Calu3 (cell line): ENCODE data around the gene ARL6IP1. TPM values are rescaled to one million over a fixed set of nuclear protein-coding genes. Genes with fewer than 3 reads are reported as not detected.
A peak's percentile ranks its signal among the peaks of the same experiment; 100 is the strongest.

ENCODE experiments used
- Bru-seq: library from RNA; stranded (reverse); fragments of 400-500 nt; gene quantifications from one replicate; lab custom pipeline; 2021; lab: Mats Ljungman, UMichigan
- BruChase-seq, 2 experiments: library from RNA; stranded (reverse); fragments of 400-500 nt; gene quantifications; one replicate each; lab custom pipeline; 2021; lab: Mats Ljungman, UMichigan
- BruUV-seq: library from RNA; stranded (reverse); fragments of 400-500 nt; replicated peaks from 2 replicates; lab custom pipeline; 2021; lab: Mats Ljungman, UMichigan
- CTCF ChIA-PET: fragments of 300-600 bp; sonication (Branson Sonifier 250); formaldehyde crosslinking; loops from one replicate; lab custom pipeline; 2022; ENCODE audit warnings: antibody characterized with exemption; lab: Charles Lee
- DNase-seq: peaks from one replicate; pipeline ENCODE4 v3.0.0; 2022
- H3K27ac Mint-ChIP-seq: one replicate; pipeline ENCODE4 v1.8.0; 2022; ENCODE audit warnings: mixed read lengths; ENCODE audit not compliant: unreplicated experiment
- H3K27me3 Mint-ChIP-seq: one replicate; pipeline ENCODE4 v1.8.0; 2022; ENCODE audit warnings: mixed read lengths; ENCODE audit not compliant: unreplicated experiment
- H3K36me3 Mint-ChIP-seq: one replicate; pipeline ENCODE4 v1.8.0; 2022; ENCODE audit warnings: mild to moderate bottlenecking, moderate library complexity, mixed read lengths; ENCODE audit not compliant: insufficient read depth, unreplicated experiment
- H3K4me1 Mint-ChIP-seq: one replicate; pipeline ENCODE4 v1.8.0; 2022; ENCODE audit warnings: mild to moderate bottlenecking, low read depth, mixed read lengths; ENCODE audit not compliant: unreplicated experiment
- H3K4me3 Mint-ChIP-seq: one replicate; pipeline ENCODE4 v1.8.0; 2022; ENCODE audit warnings: mild to moderate bottlenecking, low read depth, moderate library complexity, mixed read lengths; ENCODE audit not compliant: unreplicated experiment
- H3K9me3 Mint-ChIP-seq: one replicate; pipeline ENCODE4 v1.8.0; 2022; ENCODE audit warnings: low read depth, mixed read lengths; ENCODE audit not compliant: unreplicated experiment
- intact Hi-C: fragments of 100-400 bp; cut with micrococcal nuclease; formaldehyde crosslinking; loops from one replicate; pipeline ENCODE4 v1.10.0; 2022; ENCODE audit not compliant: unreplicated experiment
- long read RNA-seq: library from polyadenylated mRNA; stranded (forward); transcript quantifications from one replicate; pipeline ENCODE4 v2.0.0, GENCODE V29; 2022
- total RNA-seq: library from RNA; stranded (reverse); gene quantifications from 2 replicates; pipeline ENCODE4 v1.2.3, GENCODE V29; 2022
- TF ChIP-seq, protein P1 (sequence below): fragments of 200-600 bp; IDR thresholded peaks from one replicate; pipeline ENCODE4 v1.8.0; 2022; ENCODE audit warnings: antibody characterized with exemption; ENCODE audit not compliant: unreplicated experiment

ARL6IP1 gene
- 296 and 313 TPM in 2 replicates for total RNA-seq
- percentile 99 among the genes with signal in this experiment for Bru-seq, nascent RNA
- BruChase-seq, experiment 1, labeled RNA remaining after a 6-hour chase, result percentile 100 among the genes with signal in this experiment
- percentile 100 among the genes with signal in this experiment for BruChase-seq, experiment 2, labeled RNA remaining after a 2-hour chase
- long read RNA-seq, transcript ARL6IP1-201 (6 exons, 2,409 nt), result major isoform, 1,159 of 1,217 reads
- long read RNA-seq, partial matches to known transcripts, result 16 of 1,217 reads
- long read RNA-seq, other reads (novel, unspliced or antisense), result 41 of 1,217 reads

DNA sequence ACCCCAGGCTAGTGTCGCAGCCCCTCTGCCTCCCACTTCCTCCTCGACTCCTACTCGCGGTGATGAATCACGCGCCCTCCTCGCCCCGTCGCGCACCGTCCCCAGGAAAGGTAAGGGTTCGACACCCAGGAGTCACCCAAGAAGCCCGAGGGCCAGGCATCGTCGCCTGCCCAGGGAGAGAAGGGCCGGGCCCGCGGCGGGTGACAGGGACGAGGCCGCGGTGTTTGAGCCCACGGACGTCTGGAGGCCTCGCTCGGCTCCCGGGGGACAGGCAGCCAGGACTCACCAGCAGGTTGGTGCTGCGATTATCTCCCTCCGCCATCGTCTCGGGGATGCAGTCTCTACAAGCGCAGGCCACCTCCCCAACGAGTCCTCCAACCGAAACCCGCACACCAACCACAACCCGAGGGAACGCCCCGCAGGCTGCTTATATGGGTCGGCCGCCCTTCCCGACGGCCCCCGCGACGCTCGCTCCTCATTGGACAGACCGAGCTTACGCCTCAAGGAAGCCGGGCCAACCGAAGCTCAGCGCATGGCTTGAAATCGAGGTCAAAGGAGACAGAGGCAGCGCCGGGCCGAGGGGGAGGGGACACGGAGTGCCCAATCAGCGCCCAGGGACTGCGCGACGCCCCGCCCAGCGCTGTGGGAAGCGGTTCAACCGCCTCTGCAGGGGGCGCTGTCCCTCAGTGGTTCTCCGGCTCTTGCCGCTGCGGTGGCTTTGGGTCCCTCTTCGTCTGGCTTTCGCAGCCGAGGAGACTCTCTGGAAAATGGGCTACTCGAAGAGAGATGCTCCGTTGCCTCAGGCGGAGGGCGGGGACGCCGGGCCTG, at the start of gene ARL6IP1:
Gene ARL6IP1, minus strand, starts transcription at position 405 of the 828 bp plus-strand sequence. Its CDS starts 83 bp downstream, at position 322.
- Mint-ChIP-seq H3K4me1 (peaks cover 36% of the 10 kb centered on the region), H3K4me3 (peak within 1 kb of the TSS; percentile 98), H3K9me3 (no peaks in the 10 kb centered on the region), H3K36me3 (peaks cover 70% of the 10 kb centered on the region), H3K27me3 (no peaks in the 10 kb centered on the region), H3K27ac (peak within 1 kb of the TSS; percentile 99)
- TF ChIP-seq, protein P1, sequence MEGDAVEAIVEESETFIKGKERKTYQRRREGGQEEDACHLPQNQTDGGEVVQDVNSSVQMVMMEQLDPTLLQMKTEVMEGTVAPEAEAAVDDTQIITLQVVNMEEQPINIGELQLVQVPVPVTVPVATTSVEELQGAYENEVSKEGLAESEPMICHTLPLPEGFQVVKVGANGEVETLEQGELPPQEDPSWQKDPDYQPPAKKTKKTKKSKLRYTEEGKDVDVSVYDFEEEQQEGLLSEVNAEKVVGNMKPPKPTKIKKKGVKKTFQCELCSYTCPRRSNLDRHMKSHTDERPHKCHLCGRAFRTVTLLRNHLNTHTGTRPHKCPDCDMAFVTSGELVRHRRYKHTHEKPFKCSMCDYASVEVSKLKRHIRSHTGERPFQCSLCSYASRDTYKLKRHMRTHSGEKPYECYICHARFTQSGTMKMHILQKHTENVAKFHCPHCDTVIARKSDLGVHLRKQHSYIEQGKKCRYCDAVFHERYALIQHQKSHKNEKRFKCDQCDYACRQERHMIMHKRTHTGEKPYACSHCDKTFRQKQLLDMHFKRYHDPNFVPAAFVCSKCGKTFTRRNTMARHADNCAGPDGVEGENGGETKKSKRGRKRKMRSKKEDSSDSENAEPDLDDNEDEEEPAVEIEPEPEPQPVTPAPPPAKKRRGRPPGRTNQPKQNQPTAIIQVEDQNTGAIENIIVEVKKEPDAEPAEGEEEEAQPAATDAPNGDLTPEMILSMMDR, result peak; percentile 91
- peak; percentile 99 for DNase-seq
- intact Hi-C loops, result loop anchor here (5.0 kb wide), 1 partner anchor 166 kb away; no protein-coding TSS in a partner anchor
- BruUV-seq, result no TSS peak
- CTCF ChIA-PET, result interaction anchor here (0.6 to 2.3 kb wide), 8 partner anchors 11 to 1244 kb away, joined by 3 to 39 read pairs (median 6); partner anchors contain the start of genes COQ7, GDE1, RPS15A and TMC7

DNA sequence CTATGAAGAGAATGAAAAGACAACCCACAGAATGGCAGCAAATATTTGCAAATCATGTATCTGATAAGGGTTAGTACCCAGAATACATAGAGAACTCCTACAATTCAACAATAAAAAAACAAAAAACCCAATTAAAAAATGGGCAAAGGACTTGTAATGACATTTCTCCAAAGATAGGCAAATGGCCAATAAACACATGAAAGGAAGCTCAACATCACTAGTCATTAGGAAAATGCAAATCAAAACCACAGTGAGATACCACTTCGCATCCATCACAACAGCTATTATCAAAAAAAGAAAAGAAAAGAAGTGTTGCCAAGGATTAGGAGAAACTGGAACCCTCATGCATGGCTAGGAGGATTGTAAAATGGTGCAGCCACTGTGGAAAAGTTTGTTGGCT, 45.1 kb upstream of the ARL6IP1 start:
- H3K4me1 Mint-ChIP-seq, result no peaks in the 10 kb centered on the region
- intact Hi-C loops, result no loop called here
- CTCF ChIA-PET, result no interaction called here
- TF ChIP-seq, protein P1, result no peak
- H3K27ac Mint-ChIP-seq, result no peak overlapping the region
- peaks cover 60% of the 10 kb centered on the region for H3K36me3 Mint-ChIP-seq
- no TSS peak for BruUV-seq
- no peaks in the 10 kb centered on the region for H3K27me3 Mint-ChIP-seq
- H3K9me3 Mint-ChIP-seq, result no peaks in the 10 kb centered on the region
- no peak overlapping the region for H3K4me3 Mint-ChIP-seq
- no peak for DNase-seq

DNA sequence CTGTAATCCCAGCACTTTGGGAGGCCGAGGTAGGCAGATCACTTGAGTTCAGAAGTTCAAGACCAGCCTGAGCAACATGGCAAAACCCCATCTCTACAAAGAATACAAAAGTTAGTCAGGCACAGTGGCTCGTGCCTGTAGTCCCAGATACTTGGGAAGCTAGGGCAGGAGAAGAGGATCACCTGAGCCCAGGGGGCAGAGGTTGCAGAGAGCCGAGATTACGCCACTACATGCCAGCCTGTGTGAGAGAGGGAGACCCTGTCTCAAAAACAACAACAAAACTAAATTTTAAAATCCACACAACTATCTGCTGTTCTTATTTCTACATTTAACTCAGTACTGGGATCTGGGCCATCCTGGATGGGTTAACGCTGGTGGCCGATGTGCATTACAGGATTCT, 41.2 kb upstream of the ARL6IP1 start:
- CTCF ChIA-PET, result no interaction called here
- no TSS peak for BruUV-seq
- H3K27me3 Mint-ChIP-seq, result no peaks in the 10 kb centered on the region
- TF ChIP-seq, protein P1, result no peak
- H3K4me3 Mint-ChIP-seq, result no peak overlapping the region
- H3K9me3 Mint-ChIP-seq, result no peaks in the 10 kb centered on the region
- no peak overlapping the region for H3K27ac Mint-ChIP-seq
- no peaks in the 10 kb centered on the region for H3K4me1 Mint-ChIP-seq
- peaks cover 67% of the 10 kb centered on the region for H3K36me3 Mint-ChIP-seq
- intact Hi-C loops, result no loop called here
- DNase-seq, result no peak

DNA sequence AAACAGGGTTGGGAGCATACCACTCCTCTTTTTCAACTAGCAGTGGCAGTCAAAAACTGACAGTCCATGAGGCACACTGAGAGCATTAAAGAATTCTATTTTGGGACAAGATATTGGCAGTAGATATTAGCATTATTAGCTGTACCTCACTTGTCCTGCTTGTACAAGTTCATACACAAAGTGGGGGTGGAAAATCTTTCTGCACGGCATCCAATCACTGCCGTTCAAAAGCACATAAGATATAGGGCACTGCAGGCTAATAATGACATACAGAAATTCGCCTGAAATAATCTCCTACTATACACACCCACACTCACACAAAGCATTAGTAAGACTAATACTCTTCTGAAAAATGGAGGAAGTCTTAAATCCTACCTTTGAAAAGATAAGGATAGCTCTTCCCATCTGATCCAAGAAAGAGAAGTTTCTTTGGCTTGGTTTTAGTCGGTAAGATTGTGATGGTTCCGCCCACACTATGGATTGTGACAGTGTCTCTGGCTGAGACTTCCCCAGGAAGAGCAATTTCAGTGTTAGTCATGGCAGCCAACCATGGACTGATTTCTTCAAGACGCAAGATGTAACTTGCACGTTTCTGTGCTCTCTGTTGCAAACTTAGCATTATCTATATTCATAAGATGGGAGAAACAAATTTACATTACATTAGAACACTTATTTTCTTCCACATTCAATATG, 40.6 kb upstream of the ARL6IP1 start:
- no peak overlapping the region for H3K27ac Mint-ChIP-seq
- no peaks in the 10 kb centered on the region for H3K4me1 Mint-ChIP-seq

More for the DNA sequence above, 40.6 kb upstream of the ARL6IP1 start:
- no TSS peak for BruUV-seq
- Mint-ChIP-seq H3K4me3 (no peak overlapping the region), H3K9me3 (no peaks in the 10 kb centered on the region), H3K36me3 (peaks cover 70% of the 10 kb centered on the region), H3K27me3 (no peaks in the 10 kb centered on the region)
- TF ChIP-seq, protein P1, result no peak
- CTCF ChIA-PET, result no interaction called here
- no peak for DNase-seq
- intact Hi-C loops, result no loop called here
